HL-60 (cell line): ENCODE results near the gene LINC00305.

Source experiments
- DNase-seq, 2 experiments: peaks; one replicate each; pipeline ENCODE4 v3.0.0-alpha.2; 2010 to 2020; ENCODE audit warnings: low read depth in 1 of 2, low spot score in 1 of 2
- H3K27ac ChIP-seq: fragments of 250-450 bp; sonication (Bioruptor Pico); replicated peaks from 2 replicates; pipeline ENCODE4 v1.5.1; 2020; ENCODE audit warnings: mild to moderate bottlenecking, moderate library complexity
- H3K27me3 ChIP-seq: fragments of 250-450 bp; sonication (Bioruptor Pico); 2 replicates; pipeline ENCODE4 v1.5.1; 2021; ENCODE audit warnings: mild to moderate bottlenecking, moderate library complexity; ENCODE audit not compliant: insufficient read depth, poor library complexity, severe bottlenecking
- H3K4me3 ChIP-seq: replicated peaks from 2 replicates; pipeline ENCODE4 v1.5.1; 2011; ENCODE audit warnings: mild to moderate bottlenecking, control low read depth, low read length; ENCODE audit not compliant: insufficient read depth
- CTCF ChIP-seq: IDR thresholded peaks from one replicate; pipeline ENCODE4 v1.5.1; 2011; ENCODE audit warnings: low read length, control low read depth, inconsistent platforms; ENCODE audit not compliant: insufficient read depth
- GABPA ChIP-seq: IDR thresholded peaks from 2 replicates; pipeline ENCODE4 v1.6.1; 2012; ENCODE audit warnings: low read depth
- POLR2AphosphoS5 ChIP-seq: IDR thresholded peaks from 2 replicates; pipeline ENCODE4 v1.6.1; 2012; ENCODE audit warnings: low read depth
- REST ChIP-seq: IDR thresholded peaks from 2 replicates; pipeline ENCODE4 v1.6.1; 2012; ENCODE audit warnings: low read depth; ENCODE audit not compliant: insufficient replicate concordance
- SPI1 ChIP-seq: IDR thresholded peaks from 2 replicates; pipeline ENCODE4 v1.6.1; 2012; ENCODE audit warnings: low read depth, mild to moderate bottlenecking, borderline replicate concordance

Gene LINC00305

GRCh38 chr18:64044616-64045015 lies 104.3 kb downstream of the LINC00305 start:
- DNase-seq, result no peak
- peaks cover 2% of the 10 kb centered on the region for H3K27me3 ChIP-seq
- no peak overlapping the region for H3K4me3 ChIP-seq
- H3K27ac ChIP-seq, result no peak overlapping the region
- TF ChIP-seq GABPA (no peak), REST (no peak), SPI1 (no peak), CTCF (no peak), POLR2AphosphoS5 (no peak)

- Histone ChIP-seq H3K27ac (no peak overlapping the region), H3K27me3 (peaks cover 2% of the 10 kb centered on the region), H3K4me3 (no peak overlapping the region)
- TF ChIP-seq REST (no peak), POLR2AphosphoS5 (no peak), CTCF (no peak), SPI1 (no peak), GABPA (no peak)
- no peak for DNase-seq
These were observed 106.0 kb downstream of the LINC00305 start for GRCh38 chr18:64042728-64043358.

GRCh38 chr18:64037812-64038414 lies 111.0 kb downstream of the LINC00305 start:
- no peak overlapping the region for H3K27ac ChIP-seq
- no peak overlapping the region for H3K4me3 ChIP-seq
- peak; percentile 36 for TF ChIP-seq CTCF
- TF ChIP-seq GABPA, result no peak
- DNase-seq, result no peak
- H3K27me3 ChIP-seq, result peaks cover 2% of the 10 kb centered on the region

GRCh38 chr18:64032312-64032711 lies 116.6 kb downstream of the LINC00305 start:
- no peak for DNase-seq
- Histone ChIP-seq H3K27me3 (peaks cover 2% of the 10 kb centered on the region), H3K27ac (no peak overlapping the region), H3K4me3 (no peak overlapping the region)
- no peak for TF ChIP-seq GABPA
- TF ChIP-seq POLR2AphosphoS5, result no peak
- no peak for TF ChIP-seq CTCF
- TF ChIP-seq SPI1, result no peak
- TF ChIP-seq REST, result no peak
